ENCODE measurements around the gene ZNF575. TPM values are rescaled to one million over a fixed set of nuclear protein-coding genes. Genes with fewer than 3 reads are reported as not detected.

The ZNF575 gene
- total and polyA plus RNA-seq, 5 donors from 2014 or later: 0.83 to 3.3 (median 1.5) TPM

DNA sequence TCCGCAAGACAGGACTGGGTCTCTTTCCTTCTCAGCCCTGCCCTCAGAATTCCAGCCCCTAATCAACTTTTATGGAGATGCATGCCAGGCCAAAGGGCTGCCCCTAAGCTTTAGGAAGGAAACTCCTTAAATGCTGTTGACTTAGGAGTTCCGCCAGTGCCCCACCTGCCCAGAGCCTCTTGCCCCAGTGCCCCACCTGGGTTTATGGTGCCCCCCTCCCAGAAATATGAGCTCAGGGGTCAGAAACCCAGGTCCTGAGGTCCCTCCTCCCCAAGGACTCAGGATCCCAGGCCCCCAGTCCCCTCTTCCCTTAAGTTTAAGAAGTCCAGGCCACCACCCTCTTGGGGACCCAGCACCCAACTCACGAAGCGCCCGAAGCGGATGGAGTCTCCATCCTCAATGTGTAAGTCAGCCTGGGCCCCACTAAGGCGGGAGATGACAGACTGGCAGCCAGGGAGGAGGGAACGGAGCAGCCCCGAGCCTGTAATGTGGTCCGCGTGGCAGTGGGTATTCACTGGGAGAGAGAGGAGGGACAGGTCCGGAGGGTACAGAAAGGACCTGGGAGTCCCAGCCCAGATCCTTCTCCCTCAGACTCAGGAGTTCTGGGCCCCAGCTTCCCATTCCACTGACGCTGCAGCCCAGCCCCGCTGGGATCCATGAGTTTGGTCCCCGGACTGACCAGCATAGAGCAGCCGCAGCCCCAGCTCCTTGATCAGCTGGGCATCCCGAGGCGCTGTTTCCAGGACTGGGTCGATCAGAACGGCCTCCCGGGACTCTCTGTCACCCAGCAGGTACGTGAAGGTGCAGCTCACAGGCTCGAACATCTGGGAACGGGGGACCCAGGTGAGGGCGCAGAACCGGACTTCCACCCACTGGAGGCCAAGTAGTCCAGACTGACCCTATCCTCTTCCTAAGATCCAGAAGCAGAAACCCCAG is 6.9 kb upstream of the ZNF575 start:
- Mint-ChIP-seq H3K9me3 (no peaks in the 10 kb centered on the region), H3K27ac (peak overlapping the region; percentile 28 to 88 (median 74)), H3K4me3 (peak overlapping the region; percentile 76 to 97 (median 84)), H3K4me1 (peaks cover 5 to 31% (median 21%) of the 10 kb centered on the region in 4 donors), H3K27me3 (no peaks in the 10 kb centered on the region), H3K36me3 (no peaks in the 10 kb centered on the region)
- H3K4me3 ChIP-seq (ENCODE audit: low read depth, low read length): peak overlapping the region; percentile 80
- peak; percentile 15 to 20 for ATAC-seq (ENCODE audit: low read depth in 2 of 2)
- H3K9me3 ChIP-seq (ENCODE audit: control insufficient read depth in 2 of 2, low read length in 2 of 2): no peaks in the 10 kb centered on the region
- no peaks in the 10 kb centered on the region for H3K36me3 ChIP-seq (ENCODE audit: control insufficient read depth, insufficient read depth, low read length)
- no peaks in the 10 kb centered on the region for H3K27me3 ChIP-seq (ENCODE audit: control insufficient read depth, insufficient read depth, low read length)
- H3K4me1 ChIP-seq (ENCODE audit: control insufficient read depth, insufficient read depth, low read length, poor library complexity, severe bottlenecking): peaks cover 31% of the 10 kb centered on the region
- peak overlapping the region; percentile 63 for H3K27ac ChIP-seq (ENCODE audit: insufficient read depth, low read length, poor library complexity, severe bottlenecking)
- peak in 1 of 3 donors; percentile 42 for DNase-seq

- Histone ChIP-seq H3K27me3 (ENCODE audit: control insufficient read depth, insufficient read depth, low read length) (no peaks in the 10 kb centered on the region), H3K9me3 (ENCODE audit: control insufficient read depth in 2 of 2, low read length in 2 of 2) (no peaks in the 10 kb centered on the region), H3K4me1 (ENCODE audit: control insufficient read depth, insufficient read depth, low read length, poor library complexity, severe bottlenecking) (peaks cover 31% of the 10 kb centered on the region), H3K27ac (ENCODE audit: insufficient read depth, low read length, poor library complexity, severe bottlenecking) (peak within 1 kb of the TSS; percentile 63), H3K4me3 (ENCODE audit: low read depth, low read length) (peak within 1 kb of the TSS; percentile 86), H3K36me3 (ENCODE audit: control insufficient read depth, insufficient read depth, low read length) (no peaks in the 10 kb centered on the region)
- no peaks in the 10 kb centered on the region for H3K9me3 Mint-ChIP-seq
- H3K4me1 Mint-ChIP-seq: peaks cover 5 to 34% (median 21%) of the 10 kb centered on the region in 4 donors
- peak within 1 kb of the TSS; percentile 76 to 97 (median 84) for H3K4me3 Mint-ChIP-seq
- ATAC-seq (ENCODE audit: low read depth in 2 of 2) (peak; percentile 72 to 81), DNase-seq (peak; percentile 59 to 81 (median 70))
- H3K27me3 Mint-ChIP-seq: no peaks in the 10 kb centered on the region
- H3K27ac Mint-ChIP-seq: peak within 1 kb of the TSS; percentile 28 to 91 (median 74)
- no peaks in the 10 kb centered on the region for H3K36me3 Mint-ChIP-seq
Observed at GRCh38 chr19:43526884-43527859, 5.8 kb upstream of the ZNF575 start, which contains the start of gene ETHE1. Gene ETHE1, minus strand, starts transcription at chr19:43527201. Its CDS starts 24 bp downstream, at chr19:43527177.

DNA sequence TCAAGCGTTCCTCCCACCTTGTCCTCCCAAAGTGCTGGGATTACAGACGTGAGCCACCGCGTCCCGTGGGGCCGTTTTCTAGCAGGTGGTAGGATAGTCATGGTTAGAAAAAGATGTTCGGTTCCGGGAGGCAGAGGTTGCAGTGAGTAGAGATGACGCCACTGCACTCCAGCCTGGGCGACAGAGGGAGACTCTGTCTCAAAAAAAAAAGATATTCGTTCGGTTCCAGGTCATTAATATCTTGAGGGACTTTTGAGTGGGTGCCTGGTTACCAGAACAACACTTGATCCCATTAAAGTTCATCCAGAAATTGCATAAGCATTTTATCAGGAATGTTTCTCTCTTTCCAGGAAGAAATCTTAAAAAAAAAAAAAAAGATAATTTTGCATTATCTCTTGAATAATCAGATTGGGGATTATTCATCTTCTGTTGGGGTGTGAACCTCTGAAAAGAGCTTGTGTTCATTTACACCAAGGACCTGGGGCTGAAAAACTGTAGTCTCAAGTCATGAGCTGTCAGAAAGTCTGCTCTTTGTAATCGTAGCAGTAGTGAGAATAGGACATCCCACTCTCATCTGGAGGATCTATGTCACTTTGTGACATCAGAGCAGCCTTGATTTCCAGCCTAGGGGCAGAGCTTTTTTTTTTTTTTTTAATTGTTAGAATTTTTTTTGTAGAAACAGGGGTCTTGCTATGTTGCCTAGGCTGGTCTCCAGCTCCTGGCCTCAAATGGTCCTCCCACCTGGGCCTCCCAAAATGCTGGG is 4.9 kb upstream of the ZNF575 start:
- H3K27ac ChIP-seq (ENCODE audit: insufficient read depth, low read length, poor library complexity, severe bottlenecking): no peak overlapping the region
- no peaks in the 10 kb centered on the region for H3K27me3 ChIP-seq (ENCODE audit: control insufficient read depth, insufficient read depth, low read length)
- H3K9me3 ChIP-seq (ENCODE audit: control insufficient read depth in 2 of 2, low read length in 2 of 2): no peaks in the 10 kb centered on the region
- H3K36me3 ChIP-seq (ENCODE audit: control insufficient read depth, insufficient read depth, low read length): no peaks in the 10 kb centered on the region
- Mint-ChIP-seq H3K27ac (peak overlapping the region in 1 of 3 donors; percentile 42), H3K27me3 (no peaks in the 10 kb centered on the region), H3K36me3 (no peaks in the 10 kb centered on the region), H3K4me3 (peak overlapping the region in 3 of 4 donors; percentile 26 to 76 (median 54)), H3K9me3 (no peaks in the 10 kb centered on the region), H3K4me1 (peaks cover 5 to 39% (median 24%) of the 10 kb centered on the region in 4 donors)
- no peak overlapping the region for H3K4me3 ChIP-seq (ENCODE audit: low read depth, low read length)
- ATAC-seq (ENCODE audit: low read depth in 2 of 2) (no peak), DNase-seq (no peak)
- H3K4me1 ChIP-seq (ENCODE audit: control insufficient read depth, insufficient read depth, low read length, poor library complexity, severe bottlenecking): peaks cover 38% of the 10 kb centered on the region

- Mint-ChIP-seq H3K27ac (peak overlapping the region; percentile 84 to 95 (median 93)), H3K36me3 (peaks cover 5% of the 10 kb centered on the region), H3K27me3 (peaks cover 5% of the 10 kb centered on the region), H3K4me1 (peaks cover 0 to 26% (median 9%) of the 10 kb centered on the region in 4 donors), H3K9me3 (peaks cover 0 to 2% (median 0%) of the 10 kb centered on the region in 7 donors), H3K4me3 (peak overlapping the region; percentile 93 to 98 (median 96))
- no peaks in the 10 kb centered on the region for H3K27me3 ChIP-seq (ENCODE audit: control insufficient read depth, insufficient read depth, low read length)
- DNase-seq (peak in 1 of 3 donors; percentile 36), ATAC-seq (ENCODE audit: low read depth in 2 of 2) (peak in 1 of 2 donors; percentile 9)
- no peaks in the 10 kb centered on the region for H3K9me3 ChIP-seq (ENCODE audit: control insufficient read depth in 2 of 2, low read length in 2 of 2)
- no peaks in the 10 kb centered on the region for H3K36me3 ChIP-seq (ENCODE audit: control insufficient read depth, insufficient read depth, low read length)
- peak overlapping the region; percentile 74 for H3K27ac ChIP-seq (ENCODE audit: insufficient read depth, low read length, poor library complexity, severe bottlenecking)
- peak overlapping the region; percentile 69 for H3K4me3 ChIP-seq (ENCODE audit: low read depth, low read length)
- H3K4me1 ChIP-seq (ENCODE audit: control insufficient read depth, insufficient read depth, low read length, poor library complexity, severe bottlenecking): peaks cover 15% of the 10 kb centered on the region
Observed at GRCh38 chr19:43532571-43532961, 422 bp upstream of the ZNF575 start.

- no peaks in the 10 kb centered on the region for H3K27me3 ChIP-seq (ENCODE audit: control insufficient read depth, insufficient read depth, low read length)
- peaks cover 8% of the 10 kb centered on the region for H3K36me3 ChIP-seq (ENCODE audit: control insufficient read depth, insufficient read depth, low read length)
- Mint-ChIP-seq H3K9me3 (peaks cover 0 to 5% (median 0%) of the 10 kb centered on the region in 7 donors), H3K4me1 (peaks cover 0 to 26% (median 11%) of the 10 kb centered on the region in 4 donors), H3K4me3 (peak overlapping the region; percentile 93 to 98 (median 96)), H3K27ac (peak overlapping the region; percentile 90 to 95 (median 93)), H3K27me3 (peaks cover 5% of the 10 kb centered on the region), H3K36me3 (peaks cover 13% of the 10 kb centered on the region)
- H3K4me1 ChIP-seq (ENCODE audit: control insufficient read depth, insufficient read depth, low read length, poor library complexity, severe bottlenecking): peaks cover 11% of the 10 kb centered on the region
- peak; percentile 76 to 82 for ATAC-seq (ENCODE audit: low read depth in 2 of 2)
- peaks cover 3 to 6% of the 10 kb centered on the region in 2 experiments for H3K9me3 ChIP-seq (ENCODE audit: control insufficient read depth in 2 of 2, low read length in 2 of 2)
- peak overlapping the region; percentile 74 for H3K27ac ChIP-seq (ENCODE audit: insufficient read depth, low read length, poor library complexity, severe bottlenecking)
- peak; percentile 91 to 96 (median 91) for DNase-seq
- H3K4me3 ChIP-seq (ENCODE audit: low read depth, low read length): peak overlapping the region; percentile 81
Observed at GRCh38 chr19:43533546-43534304, 737 bp downstream of the ZNF575 start.

DNA sequence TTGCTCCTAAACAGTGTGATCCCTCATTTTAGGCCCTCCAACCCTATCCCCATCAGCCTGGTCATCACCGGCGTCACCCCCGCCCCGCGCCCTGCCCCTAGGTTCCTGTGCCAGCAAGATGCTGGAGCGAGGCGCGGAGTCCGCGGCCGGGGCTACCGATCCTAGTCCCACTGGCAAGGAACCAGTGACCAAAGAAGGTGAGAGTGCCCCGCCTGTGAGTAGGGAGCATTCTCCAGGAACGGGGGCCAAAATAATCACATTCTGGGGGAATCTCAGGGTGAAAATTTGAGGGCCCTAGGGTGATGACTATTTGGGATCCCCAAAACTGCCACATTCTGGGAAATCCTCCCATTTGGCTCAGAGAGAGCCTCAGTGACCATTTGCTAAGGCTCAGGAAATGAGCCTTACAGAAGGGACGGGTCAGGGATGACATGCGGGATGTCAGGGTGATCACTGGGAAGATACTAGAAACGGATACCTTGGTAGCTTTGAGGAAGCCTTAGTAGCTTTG is 1.4 kb downstream of the ZNF575 start:
- Mint-ChIP-seq H3K27ac (peak overlapping the region; percentile 90 to 95 (median 93)), H3K9me3 (peaks cover 0 to 9% (median 2%) of the 10 kb centered on the region in 7 donors), H3K36me3 (peaks cover 18% of the 10 kb centered on the region), H3K4me3 (peak overlapping the region; percentile 93 to 98 (median 96)), H3K27me3 (peaks cover 5% of the 10 kb centered on the region), H3K4me1 (peaks cover 0 to 26% (median 11%) of the 10 kb centered on the region in 4 donors)
- H3K27me3 ChIP-seq (ENCODE audit: control insufficient read depth, insufficient read depth, low read length): no peaks in the 10 kb centered on the region
- no peak for ATAC-seq (ENCODE audit: low read depth in 2 of 2)
- H3K27ac ChIP-seq (ENCODE audit: insufficient read depth, low read length, poor library complexity, severe bottlenecking): peak overlapping the region; percentile 74
- H3K4me1 ChIP-seq (ENCODE audit: control insufficient read depth, insufficient read depth, low read length, poor library complexity, severe bottlenecking): peaks cover 11% of the 10 kb centered on the region
- no peak overlapping the region for H3K4me3 ChIP-seq (ENCODE audit: low read depth, low read length)
- H3K36me3 ChIP-seq (ENCODE audit: control insufficient read depth, insufficient read depth, low read length): peaks cover 15% of the 10 kb centered on the region
- DNase-seq: no peak
- H3K9me3 ChIP-seq (ENCODE audit: control insufficient read depth in 2 of 2, low read length in 2 of 2): peaks cover 7 to 9% of the 10 kb centered on the region in 2 experiments

All from CD4-positive, CD25-positive, alpha-beta regulatory T cell (primary cell).